GM23338 (cell line): Measurements from ENCODE around the gene ACP6. TPM values are rescaled to one million over a fixed set of nuclear protein-coding genes. Genes with fewer than 3 reads are reported as not detected.

Experiments
- ATAC-seq: fragments of 200-7000 bp; cut with Tn5 transposase; 3 replicates; pipeline ENCODE4 v1.9.1; 2020
- DNase-seq: peaks from one replicate; pipeline ENCODE4 v3.0.0-alpha.2; 2015; ENCODE audit warnings: low spot score
- H2AFZ ChIP-seq: fragments of 200-600 bp; sonication (generic); 2 replicates; pipeline ENCODE4 v1.8.0; 2016; ENCODE audit warnings: antibody characterized with exemption, mild to moderate bottlenecking, moderate library complexity
- H3F3A ChIP-seq: fragments of 200-600 bp; sonication (generic); replicated peaks from 2 replicates; pipeline ENCODE4 v1.8.0; 2017; ENCODE audit warnings: antibody characterized with exemption, mixed run types, low read depth
- H3K27ac ChIP-seq: fragments of 200-600 bp; sonication (generic); 2 replicates; pipeline ENCODE4 v1.6.1; 2016; ENCODE audit warnings: low read depth
- H3K27me3 ChIP-seq: fragments of 200-600 bp; sonication (generic); 2 replicates; pipeline ENCODE4 v1.8.0; 2016; ENCODE audit warnings: mild to moderate bottlenecking, mixed run types, moderate library complexity; ENCODE audit not compliant: insufficient read depth
- H3K36me3 ChIP-seq: fragments of 200-600 bp; sonication (generic); 2 replicates; pipeline ENCODE4 v1.8.0; 2016; ENCODE audit warnings: mild to moderate bottlenecking; ENCODE audit not compliant: insufficient read depth
- H3K4me1 ChIP-seq: fragments of 200-600 bp; sonication (generic); 2 replicates; pipeline ENCODE4 v1.8.0; 2016; ENCODE audit warnings: mild to moderate bottlenecking, moderate library complexity; ENCODE audit not compliant: insufficient read depth
- H3K4me2 ChIP-seq: fragments of 200-600 bp; sonication (generic); 2 replicates; pipeline ENCODE4 v1.7.1; 2017; ENCODE audit warnings: mixed run types
- H3K4me3 ChIP-seq: fragments of 200-600 bp; sonication (generic); 2 replicates; pipeline ENCODE4 v1.6.1; 2016; ENCODE audit warnings: mixed run types
- H3K79me2 ChIP-seq: fragments of 200-600 bp; sonication (generic); replicated peaks from 2 replicates; pipeline ENCODE4 v1.8.0; 2017; ENCODE audit warnings: mild to moderate bottlenecking; ENCODE audit not compliant: insufficient read depth
- H3K9me2 ChIP-seq: fragments of 200-600 bp; sonication (generic); 2 replicates; pipeline ENCODE4 v1.8.0; 2017; ENCODE audit not compliant: insufficient read depth
- H4K20me1 ChIP-seq: fragments of 200-600 bp; sonication (generic); replicated peaks from 2 replicates; pipeline ENCODE4 v1.8.0; 2017; ENCODE audit warnings: mild to moderate bottlenecking; ENCODE audit not compliant: insufficient read depth
- H3K27ac Mint-ChIP-seq: 2 replicates; pipeline ENCODE4 v1.8.0; 2020; ENCODE audit warnings: inconsistent platforms, mild to moderate bottlenecking, moderate library complexity, mixed read lengths
- H3K27me3 Mint-ChIP-seq: 3 replicates; pipeline ENCODE4 v1.8.0; 2022; ENCODE audit warnings: low read depth, mild to moderate bottlenecking, moderate library complexity, mixed read lengths, inconsistent platforms; ENCODE audit not compliant: insufficient read depth, poor library complexity
- H3K36me3 Mint-ChIP-seq: 3 replicates; pipeline ENCODE4 v1.8.0; 2021; ENCODE audit warnings: low read depth, mild to moderate bottlenecking, inconsistent platforms, moderate library complexity, mixed read lengths
- H3K4me1 Mint-ChIP-seq: 3 replicates; pipeline ENCODE4 v1.8.0; 2020; ENCODE audit warnings: mild to moderate bottlenecking, inconsistent platforms, mixed read lengths
- H3K4me3 Mint-ChIP-seq: 3 replicates; pipeline ENCODE4 v1.8.0; 2021; ENCODE audit warnings: moderate library complexity, mild to moderate bottlenecking, inconsistent platforms, mixed read lengths
- H3K9me3 Mint-ChIP-seq: 3 replicates; pipeline ENCODE4 v1.8.0; 2020; ENCODE audit warnings: moderate library complexity, mild to moderate bottlenecking, inconsistent platforms, mixed read lengths
- CREB1 ChIP-seq: fragments of 250-450 bp; sonication (Bioruptor Pico); IDR thresholded peaks from 2 replicates; pipeline ENCODE4 v1.5.0; 2020; ENCODE audit warnings: low read depth, mild to moderate bottlenecking, moderate library complexity
- EZH2 ChIP-seq: fragments of 200-600 bp; sonication (generic); IDR thresholded peaks from one replicate; pipeline ENCODE4 v1.8.0; 2017; ENCODE audit warnings: antibody characterized with exemption, mild to moderate bottlenecking, low read depth; ENCODE audit not compliant: unreplicated experiment
- JUNB ChIP-seq: IDR thresholded peaks from one replicate; pipeline ENCODE4 v1.6.1; 2016; ENCODE audit warnings: antibody characterized with exemption; ENCODE audit not compliant: unreplicated experiment
- POLR2AphosphoS5 ChIP-seq: IDR thresholded peaks from 2 replicates; pipeline ENCODE4 v1.6.1; 2016; ENCODE audit warnings: antibody characterized with exemption, low read depth
- STAT1 ChIP-seq: IDR thresholded peaks from one replicate; pipeline ENCODE4 v1.6.1; 2016; ENCODE audit warnings: antibody characterized with exemption; ENCODE audit not compliant: unreplicated experiment
- ZNF114 ChIP-seq: fragments of 250-450 bp; sonication (Bioruptor Pico); IDR thresholded peaks from 2 replicates; pipeline ENCODE4 v1.5.0; 2020; ENCODE audit warnings: mild to moderate bottlenecking, moderate library complexity
- ZNF331 ChIP-seq: fragments of 250-450 bp; sonication (Bioruptor Pico); IDR thresholded peaks from 2 replicates; pipeline ENCODE4 v1.5.0; 2020; ENCODE audit warnings: low read depth, mild to moderate bottlenecking, moderate library complexity
- polyA plus RNA-seq: library from polyadenylated mRNA; unstranded; fragments of >200 nt; fragmentation: Nextera tagmentation; extraction: Ambion mirVana; gene quantifications from 2 replicates; pipeline ENCODE4 v1.2.1, GENCODE V29; 2016
- total RNA-seq: library from RNA; depleted of rRNA; stranded (reverse); fragments of >200 nt; shearing (Covaris generic); gene quantifications from 2 replicates; pipeline ENCODE4 v1.2.3, GENCODE V29; 2014
- TF ChIP-seq, protein P1 (sequence below): IDR thresholded peaks from one replicate; pipeline ENCODE4 v1.6.1; 2018; ENCODE audit warnings: antibody characterized with exemption; ENCODE audit not compliant: unreplicated experiment
- TF ChIP-seq, protein P2 (sequence below), 2 experiments: fragments of 200-600 bp in 1 of 2; sonication (generic) in 1 of 2; conservative IDR thresholded peaks; 2 replicates each; pipeline versions ENCODE4 v1.5.1 to v1.6.1; 2016 to 2017; ENCODE audit warnings: antibody characterized with exemption in 2 of 2, low read depth in 2 of 2, mild to moderate bottlenecking in 2 of 2, moderate library complexity in 1 of 2
- TF ChIP-seq, protein P3 (sequence below): IDR thresholded peaks from 2 replicates; pipeline ENCODE4 v1.6.1; 2016; ENCODE audit warnings: antibody characterized with exemption
- TF ChIP-seq, protein P4 (sequence below): fragments of 250-450 bp; sonication (Bioruptor Pico); IDR thresholded peaks from 2 replicates; pipeline ENCODE4 v1.5.0; 2020; ENCODE audit warnings: mild to moderate bottlenecking, moderate library complexity

Gene ACP6
- total and polyA plus RNA-seq, 2 experiments from 2014 or later, result 20.6 to 26.5 TPM

DNA sequence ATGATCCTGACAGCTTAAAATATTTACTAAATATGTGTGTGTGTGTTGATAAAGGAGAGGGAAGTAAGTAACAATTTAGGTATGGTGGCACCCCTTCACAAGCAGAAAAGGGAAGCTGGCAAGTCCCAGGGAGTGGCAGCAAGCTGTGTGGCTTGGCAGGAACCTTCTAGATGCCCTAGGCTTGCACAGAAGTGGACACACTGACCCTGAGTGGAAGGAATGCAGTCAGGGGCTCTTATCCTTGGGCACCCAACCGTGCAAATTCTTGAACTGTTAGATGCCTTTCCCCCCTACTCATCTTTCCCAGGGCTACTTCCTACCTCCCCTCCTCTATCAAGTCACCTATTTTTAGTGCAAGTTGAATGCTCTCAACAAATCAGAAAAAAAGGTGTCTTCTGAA, 18.9 kb downstream of the ACP6 start:
- TF ChIP-seq EZH2 (no peak), POLR2AphosphoS5 (no peak), ZNF114 (no peak), CREB1 (CRISPR knock-in tag) (no peak), JUNB (no peak), ZNF331 (CRISPR knock-in tag) (no peak), STAT1 (no peak)
- TF ChIP-seq, protein P1, sequence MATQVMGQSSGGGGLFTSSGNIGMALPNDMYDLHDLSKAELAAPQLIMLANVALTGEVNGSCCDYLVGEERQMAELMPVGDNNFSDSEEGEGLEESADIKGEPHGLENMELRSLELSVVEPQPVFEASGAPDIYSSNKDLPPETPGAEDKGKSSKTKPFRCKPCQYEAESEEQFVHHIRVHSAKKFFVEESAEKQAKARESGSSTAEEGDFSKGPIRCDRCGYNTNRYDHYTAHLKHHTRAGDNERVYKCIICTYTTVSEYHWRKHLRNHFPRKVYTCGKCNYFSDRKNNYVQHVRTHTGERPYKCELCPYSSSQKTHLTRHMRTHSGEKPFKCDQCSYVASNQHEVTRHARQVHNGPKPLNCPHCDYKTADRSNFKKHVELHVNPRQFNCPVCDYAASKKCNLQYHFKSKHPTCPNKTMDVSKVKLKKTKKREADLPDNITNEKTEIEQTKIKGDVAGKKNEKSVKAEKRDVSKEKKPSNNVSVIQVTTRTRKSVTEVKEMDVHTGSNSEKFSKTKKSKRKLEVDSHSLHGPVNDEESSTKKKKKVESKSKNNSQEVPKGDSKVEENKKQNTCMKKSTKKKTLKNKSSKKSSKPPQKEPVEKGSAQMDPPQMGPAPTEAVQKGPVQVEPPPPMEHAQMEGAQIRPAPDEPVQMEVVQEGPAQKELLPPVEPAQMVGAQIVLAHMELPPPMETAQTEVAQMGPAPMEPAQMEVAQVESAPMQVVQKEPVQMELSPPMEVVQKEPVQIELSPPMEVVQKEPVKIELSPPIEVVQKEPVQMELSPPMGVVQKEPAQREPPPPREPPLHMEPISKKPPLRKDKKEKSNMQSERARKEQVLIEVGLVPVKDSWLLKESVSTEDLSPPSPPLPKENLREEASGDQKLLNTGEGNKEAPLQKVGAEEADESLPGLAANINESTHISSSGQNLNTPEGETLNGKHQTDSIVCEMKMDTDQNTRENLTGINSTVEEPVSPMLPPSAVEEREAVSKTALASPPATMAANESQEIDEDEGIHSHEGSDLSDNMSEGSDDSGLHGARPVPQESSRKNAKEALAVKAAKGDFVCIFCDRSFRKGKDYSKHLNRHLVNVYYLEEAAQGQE, result no peak
- TF ChIP-seq, protein P2, sequence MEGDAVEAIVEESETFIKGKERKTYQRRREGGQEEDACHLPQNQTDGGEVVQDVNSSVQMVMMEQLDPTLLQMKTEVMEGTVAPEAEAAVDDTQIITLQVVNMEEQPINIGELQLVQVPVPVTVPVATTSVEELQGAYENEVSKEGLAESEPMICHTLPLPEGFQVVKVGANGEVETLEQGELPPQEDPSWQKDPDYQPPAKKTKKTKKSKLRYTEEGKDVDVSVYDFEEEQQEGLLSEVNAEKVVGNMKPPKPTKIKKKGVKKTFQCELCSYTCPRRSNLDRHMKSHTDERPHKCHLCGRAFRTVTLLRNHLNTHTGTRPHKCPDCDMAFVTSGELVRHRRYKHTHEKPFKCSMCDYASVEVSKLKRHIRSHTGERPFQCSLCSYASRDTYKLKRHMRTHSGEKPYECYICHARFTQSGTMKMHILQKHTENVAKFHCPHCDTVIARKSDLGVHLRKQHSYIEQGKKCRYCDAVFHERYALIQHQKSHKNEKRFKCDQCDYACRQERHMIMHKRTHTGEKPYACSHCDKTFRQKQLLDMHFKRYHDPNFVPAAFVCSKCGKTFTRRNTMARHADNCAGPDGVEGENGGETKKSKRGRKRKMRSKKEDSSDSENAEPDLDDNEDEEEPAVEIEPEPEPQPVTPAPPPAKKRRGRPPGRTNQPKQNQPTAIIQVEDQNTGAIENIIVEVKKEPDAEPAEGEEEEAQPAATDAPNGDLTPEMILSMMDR (conservative IDR thresholded peaks at IDR 0.05; ENCODE audit: low read depth in 2 of 2), result no peak
- TF ChIP-seq, protein P3, sequence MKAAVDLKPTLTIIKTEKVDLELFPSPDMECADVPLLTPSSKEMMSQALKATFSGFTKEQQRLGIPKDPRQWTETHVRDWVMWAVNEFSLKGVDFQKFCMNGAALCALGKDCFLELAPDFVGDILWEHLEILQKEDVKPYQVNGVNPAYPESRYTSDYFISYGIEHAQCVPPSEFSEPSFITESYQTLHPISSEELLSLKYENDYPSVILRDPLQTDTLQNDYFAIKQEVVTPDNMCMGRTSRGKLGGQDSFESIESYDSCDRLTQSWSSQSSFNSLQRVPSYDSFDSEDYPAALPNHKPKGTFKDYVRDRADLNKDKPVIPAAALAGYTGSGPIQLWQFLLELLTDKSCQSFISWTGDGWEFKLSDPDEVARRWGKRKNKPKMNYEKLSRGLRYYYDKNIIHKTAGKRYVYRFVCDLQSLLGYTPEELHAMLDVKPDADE, result no peak
- TF ChIP-seq, protein P4, sequence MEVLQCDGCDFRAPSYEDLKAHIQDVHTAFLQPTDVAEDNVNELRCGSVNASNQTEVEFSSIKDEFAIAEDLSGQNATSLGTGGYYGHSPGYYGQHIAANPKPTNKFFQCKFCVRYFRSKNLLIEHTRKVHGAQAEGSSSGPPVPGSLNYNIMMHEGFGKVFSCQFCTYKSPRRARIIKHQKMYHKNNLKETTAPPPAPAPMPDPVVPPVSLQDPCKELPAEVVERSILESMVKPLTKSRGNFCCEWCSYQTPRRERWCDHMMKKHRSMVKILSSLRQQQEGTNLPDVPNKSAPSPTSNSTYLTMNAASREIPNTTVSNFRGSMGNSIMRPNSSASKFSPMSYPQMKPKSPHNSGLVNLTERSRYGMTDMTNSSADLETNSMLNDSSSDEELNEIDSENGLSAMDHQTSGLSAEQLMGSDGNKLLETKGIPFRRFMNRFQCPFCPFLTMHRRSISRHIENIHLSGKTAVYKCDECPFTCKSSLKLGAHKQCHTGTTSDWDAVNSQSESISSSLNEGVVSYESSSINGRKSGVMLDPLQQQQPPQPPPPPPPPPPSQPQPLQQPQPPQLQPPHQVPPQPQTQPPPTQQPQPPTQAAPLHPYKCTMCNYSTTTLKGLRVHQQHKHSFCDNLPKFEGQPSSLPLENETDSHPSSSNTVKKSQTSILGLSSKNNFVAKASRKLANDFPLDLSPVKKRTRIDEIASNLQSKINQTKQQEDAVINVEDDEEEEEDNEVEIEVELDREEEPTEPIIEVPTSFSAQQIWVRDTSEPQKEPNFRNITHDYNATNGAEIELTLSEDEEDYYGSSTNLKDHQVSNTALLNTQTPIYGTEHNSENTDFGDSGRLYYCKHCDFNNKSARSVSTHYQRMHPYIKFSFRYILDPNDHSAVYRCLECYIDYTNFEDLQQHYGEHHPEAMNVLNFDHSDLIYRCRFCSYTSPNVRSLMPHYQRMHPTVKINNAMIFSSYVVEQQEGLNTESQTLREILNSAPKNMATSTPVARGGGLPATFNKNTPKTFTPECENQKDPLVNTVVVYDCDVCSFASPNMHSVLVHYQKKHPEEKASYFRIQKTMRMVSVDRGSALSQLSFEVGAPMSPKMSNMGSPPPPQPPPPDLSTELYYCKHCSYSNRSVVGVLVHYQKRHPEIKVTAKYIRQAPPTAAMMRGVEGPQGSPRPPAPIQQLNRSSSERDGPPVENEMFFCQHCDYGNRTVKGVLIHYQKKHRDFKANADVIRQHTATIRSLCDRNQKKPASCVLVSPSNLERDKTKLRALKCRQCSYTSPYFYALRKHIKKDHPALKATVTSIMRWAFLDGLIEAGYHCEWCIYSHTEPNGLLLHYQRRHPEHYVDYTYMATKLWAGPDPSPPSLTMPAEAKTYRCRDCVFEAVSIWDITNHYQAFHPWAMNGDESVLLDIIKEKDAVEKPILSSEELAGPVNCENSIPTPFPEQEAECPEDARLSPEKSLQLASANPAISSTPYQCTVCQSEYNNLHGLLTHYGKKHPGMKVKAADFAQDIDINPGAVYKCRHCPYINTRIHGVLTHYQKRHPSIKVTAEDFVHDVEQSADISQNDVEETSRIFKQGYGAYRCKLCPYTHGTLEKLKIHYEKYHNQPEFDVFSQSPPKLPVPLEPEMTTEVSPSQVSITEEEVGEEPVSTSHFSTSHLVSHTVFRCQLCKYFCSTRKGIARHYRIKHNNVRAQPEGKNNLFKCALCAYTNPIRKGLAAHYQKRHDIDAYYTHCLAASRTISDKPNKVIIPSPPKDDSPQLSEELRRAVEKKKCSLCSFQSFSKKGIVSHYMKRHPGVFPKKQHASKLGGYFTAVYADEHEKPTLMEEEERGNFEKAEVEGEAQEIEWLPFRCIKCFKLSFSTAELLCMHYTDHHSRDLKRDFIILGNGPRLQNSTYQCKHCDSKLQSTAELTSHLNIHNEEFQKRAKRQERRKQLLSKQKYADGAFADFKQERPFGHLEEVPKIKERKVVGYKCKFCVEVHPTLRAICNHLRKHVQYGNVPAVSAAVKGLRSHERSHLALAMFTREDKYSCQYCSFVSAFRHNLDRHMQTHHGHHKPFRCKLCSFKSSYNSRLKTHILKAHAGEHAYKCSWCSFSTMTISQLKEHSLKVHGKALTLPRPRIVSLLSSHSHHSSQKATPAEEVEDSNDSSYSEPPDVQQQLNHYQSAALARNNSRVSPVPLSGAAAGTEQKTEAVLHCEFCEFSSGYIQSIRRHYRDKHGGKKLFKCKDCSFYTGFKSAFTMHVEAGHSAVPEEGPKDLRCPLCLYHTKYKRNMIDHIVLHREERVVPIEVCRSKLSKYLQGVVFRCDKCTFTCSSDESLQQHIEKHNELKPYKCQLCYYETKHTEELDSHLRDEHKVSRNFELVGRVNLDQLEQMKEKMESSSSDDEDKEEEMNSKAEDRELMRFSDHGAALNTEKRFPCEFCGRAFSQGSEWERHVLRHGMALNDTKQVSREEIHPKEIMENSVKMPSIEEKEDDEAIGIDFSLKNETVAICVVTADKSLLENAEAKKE (CRISPR knock-in tag), result no peak

More for the DNA sequence above, 18.9 kb downstream of the ACP6 start:
- H3K36me3 ChIP-seq, result peaks cover 10% of the 10 kb centered on the region; the same call in 1 of the 2 replicates
- no peaks in the 10 kb centered on the region for H3F3A ChIP-seq
- H3K4me1 ChIP-seq, result no peaks in the 10 kb centered on the region
- no peak overlapping the region for H3K4me3 ChIP-seq
- no peak overlapping the region for H2AFZ ChIP-seq
- no peaks in the 10 kb centered on the region for H3K9me3 Mint-ChIP-seq
- H3K4me3 Mint-ChIP-seq, result no peak overlapping the region
- peaks cover 5% of the 10 kb centered on the region for H3K27me3 Mint-ChIP-seq
- H3K36me3 Mint-ChIP-seq, result peaks cover 42% of the 10 kb centered on the region
- H3K79me2 ChIP-seq, result no peaks in the 10 kb centered on the region
- H3K27ac Mint-ChIP-seq, result no peak overlapping the region
- DNase-seq (no peak), ATAC-seq (no peak)
- H3K4me2 ChIP-seq, result no peak overlapping the region
- no peaks in the 10 kb centered on the region for H3K9me2 ChIP-seq
- no peak overlapping the region for H3K27ac ChIP-seq
- no peaks in the 10 kb centered on the region for H3K4me1 Mint-ChIP-seq
- peaks cover under 1% of the 10 kb centered on the region; the same call in 1 of the 2 replicates for H4K20me1 ChIP-seq
- no peaks in the 10 kb centered on the region for H3K27me3 ChIP-seq
